CD4-positive, alpha-beta T cell treated with Interferon gamma for 1 hour (primary cell): ENCODE measurements around the gene CAPN14.

Experiments used
- DNase-seq: peaks from one replicate; pipeline ENCODE4 v3.0.0-alpha.2; 2020

CAPN14 gene

DNA sequence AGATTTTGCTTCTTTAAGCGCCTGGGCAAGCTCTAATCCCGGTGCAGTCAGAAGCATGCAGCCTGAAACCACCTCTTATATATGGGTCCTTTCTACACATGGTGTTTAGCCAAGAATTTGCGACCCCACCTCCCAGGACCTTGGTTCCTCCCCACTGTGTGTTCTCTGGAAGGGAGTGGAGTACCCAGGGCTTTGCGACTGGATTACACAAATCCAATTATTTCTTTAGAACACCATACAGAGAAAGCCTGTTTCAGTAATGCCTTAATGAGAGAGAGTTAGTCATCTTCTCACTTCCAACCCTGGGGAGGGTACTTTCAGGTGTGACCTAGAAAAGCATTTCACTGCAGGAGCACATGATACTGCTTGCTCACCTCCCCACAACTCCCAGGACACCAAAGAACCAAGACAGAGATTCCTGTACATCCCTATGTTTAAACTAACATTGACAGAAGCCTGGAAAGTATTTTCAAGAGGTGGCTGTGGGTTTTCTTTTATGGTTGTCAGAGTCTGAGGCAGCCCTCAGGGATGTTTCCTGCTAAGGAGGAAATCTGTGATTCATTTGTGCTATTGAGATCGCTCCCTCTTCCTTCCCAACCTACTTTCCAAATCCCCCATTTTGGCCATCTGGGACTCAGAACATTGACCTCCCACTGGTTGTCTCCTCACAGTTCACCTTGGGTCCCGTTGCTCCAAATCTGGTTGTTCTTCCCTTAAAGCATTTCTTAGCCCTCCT, at the start of gene CAPN14:
Gene CAPN14, minus strand, starts transcription at position 51 of the 736 bp plus-strand sequence. CDS start 12,068 bp downstream, outside the sequence.
- DNase-seq: no peak

DNA sequence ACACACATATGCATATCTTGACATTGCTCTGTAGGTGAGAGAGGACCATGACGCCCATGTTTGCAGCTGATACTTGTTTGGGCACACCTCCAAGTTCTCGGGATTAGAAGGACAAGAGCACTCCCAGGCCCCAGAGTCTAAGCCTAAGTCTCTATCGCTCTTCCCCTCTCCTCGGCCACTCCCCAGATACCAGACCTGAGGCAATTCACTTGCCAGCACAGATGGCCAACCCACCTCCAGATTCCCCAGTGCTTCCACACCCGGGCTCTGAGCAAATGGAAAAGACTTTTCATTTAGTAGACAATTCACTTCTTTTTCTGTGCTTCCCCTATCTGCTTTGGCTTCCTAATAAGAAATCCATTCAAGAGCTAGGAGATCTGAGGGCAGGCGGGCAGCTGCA, 49.5 kb upstream of the CAPN14 start:
- DNase-seq: no peak

DNA sequence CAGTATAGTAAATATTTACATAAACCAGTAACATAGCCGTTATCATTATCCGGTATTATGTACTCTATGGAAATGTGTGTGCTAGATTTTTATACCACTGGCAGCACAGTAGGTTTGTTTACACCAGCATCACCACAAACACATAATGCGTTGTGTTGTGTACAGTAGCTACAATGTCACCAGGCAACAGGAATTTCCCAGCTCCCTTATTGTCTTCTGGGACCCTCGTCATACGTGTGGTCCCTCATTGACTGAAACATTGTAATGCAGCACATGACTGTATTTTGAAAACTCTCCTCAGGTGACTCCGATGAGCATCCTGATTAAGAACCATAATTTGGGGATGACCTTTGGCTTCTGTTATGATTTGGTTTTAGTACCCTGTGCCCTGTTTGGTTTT, 47.9 kb upstream of the CAPN14 start:
- no peak for DNase-seq

DNA sequence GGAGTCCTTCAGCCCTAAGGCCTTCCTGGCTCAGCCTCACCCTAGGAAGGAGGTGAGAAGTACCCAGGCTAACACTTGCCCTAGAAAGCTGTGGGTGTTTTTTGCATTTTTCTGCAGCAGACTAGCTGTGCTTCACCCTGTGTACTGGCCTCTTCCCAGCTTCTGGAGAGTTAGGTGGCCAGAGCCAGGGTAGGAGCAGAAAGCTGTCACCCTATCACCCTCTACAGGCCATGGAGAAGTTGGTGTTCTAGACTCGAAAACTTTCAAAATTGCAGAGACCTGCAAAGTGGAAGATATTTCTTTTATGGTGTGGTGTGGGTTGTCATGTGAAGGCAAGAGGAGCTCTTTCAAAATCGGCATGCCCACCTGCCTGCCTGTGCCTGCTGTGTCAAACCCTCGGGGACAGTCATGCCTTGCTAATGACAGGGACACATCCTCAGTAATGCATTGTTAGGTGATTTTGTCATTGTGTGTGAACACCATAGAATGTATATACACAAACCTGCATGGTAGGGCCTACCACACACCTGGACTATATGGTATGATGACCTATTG, 46.4 kb upstream of the CAPN14 start:
- no peak for DNase-seq

DNA sequence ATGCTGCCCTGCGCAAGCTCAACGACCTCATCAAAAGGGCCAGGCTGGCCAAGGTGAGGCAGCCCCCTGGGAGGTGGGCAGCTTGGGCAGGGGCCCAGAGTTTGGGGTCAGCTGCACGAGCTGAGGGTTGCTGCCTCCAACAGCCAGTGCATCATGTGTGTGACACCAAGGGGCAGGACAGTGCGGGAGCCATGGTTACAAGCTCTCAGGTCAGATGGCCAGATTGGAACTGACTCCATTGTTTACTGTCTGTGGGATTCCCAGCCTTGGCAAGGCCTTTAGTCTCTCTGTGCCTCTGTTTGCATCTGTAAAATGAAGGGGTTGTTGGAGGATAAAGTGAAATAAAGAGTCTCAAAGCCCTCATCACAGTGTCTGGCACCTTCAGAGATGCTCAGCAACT, 43.6 kb upstream of the CAPN14 start:
- no peak for DNase-seq

- DNase-seq: no peak
Measured at GRCh38 chr2:31259075-31259474, 41.8 kb upstream of the CAPN14 start.

DNA sequence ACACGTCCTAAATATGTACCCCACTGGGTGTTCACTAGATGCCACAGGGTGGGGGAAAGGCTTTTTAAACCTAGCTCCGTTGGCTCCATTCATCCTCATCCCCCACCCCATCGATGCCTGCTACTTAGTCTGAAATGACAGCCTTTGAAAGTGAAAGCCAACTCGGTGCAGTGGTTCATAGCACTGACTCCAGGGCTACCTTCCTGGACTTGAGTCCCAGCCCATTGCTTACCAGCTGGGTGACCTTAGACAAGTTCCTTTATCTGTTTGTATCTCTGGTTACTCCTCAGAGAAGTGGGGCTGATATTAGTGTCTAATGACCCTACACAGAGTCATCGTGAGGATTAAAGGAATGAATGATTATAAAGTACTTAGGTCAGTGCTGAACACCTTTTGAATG, 41.0 kb upstream of the CAPN14 start:
- DNase-seq: no peak

DNA sequence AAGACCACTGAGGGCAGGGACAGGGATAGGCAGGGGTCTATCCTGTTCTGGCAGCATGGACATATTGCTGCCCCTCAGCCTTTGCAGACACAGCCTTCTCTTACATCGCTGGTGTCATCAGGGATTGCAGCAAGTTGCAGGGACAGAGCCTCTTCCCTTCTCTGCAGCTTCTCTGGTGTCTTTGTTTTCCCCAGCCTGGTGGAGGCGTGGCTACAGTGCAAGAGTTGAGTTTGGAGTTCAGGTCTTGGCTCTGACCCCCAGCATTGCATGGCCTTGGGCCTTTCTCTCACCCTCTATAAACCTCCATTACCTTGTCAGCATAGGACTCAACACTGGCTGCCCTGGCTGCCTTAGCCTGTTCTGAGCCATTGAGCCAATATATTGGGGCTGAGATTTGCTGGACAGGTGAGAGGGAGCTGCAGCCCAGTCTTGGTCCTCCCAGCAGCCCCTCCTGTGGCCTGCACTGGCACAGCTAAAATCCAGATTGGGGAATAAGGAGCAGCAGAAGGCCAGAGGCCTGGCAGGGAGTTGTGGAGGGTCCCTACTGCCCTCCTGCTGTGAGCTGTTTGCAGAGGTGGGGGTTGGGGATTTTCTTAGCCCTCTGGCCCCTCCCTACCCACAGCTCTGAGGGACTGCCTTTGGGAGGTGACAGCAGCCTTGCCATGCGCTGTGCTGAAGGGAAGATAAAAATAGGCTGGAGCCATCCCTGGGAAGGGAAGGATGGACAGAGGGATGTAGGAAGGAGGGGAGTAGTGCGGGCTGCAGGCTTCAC, 39.5 kb upstream of the CAPN14 start:
- no peak for DNase-seq

- no peak for DNase-seq
Measured at GRCh38 chr2:31255911-31256571, 38.7 kb upstream of the CAPN14 start.

GRCh38 chr2:31254237-31255203, 37.2 kb upstream of the CAPN14 start:
- no peak for DNase-seq

DNA sequence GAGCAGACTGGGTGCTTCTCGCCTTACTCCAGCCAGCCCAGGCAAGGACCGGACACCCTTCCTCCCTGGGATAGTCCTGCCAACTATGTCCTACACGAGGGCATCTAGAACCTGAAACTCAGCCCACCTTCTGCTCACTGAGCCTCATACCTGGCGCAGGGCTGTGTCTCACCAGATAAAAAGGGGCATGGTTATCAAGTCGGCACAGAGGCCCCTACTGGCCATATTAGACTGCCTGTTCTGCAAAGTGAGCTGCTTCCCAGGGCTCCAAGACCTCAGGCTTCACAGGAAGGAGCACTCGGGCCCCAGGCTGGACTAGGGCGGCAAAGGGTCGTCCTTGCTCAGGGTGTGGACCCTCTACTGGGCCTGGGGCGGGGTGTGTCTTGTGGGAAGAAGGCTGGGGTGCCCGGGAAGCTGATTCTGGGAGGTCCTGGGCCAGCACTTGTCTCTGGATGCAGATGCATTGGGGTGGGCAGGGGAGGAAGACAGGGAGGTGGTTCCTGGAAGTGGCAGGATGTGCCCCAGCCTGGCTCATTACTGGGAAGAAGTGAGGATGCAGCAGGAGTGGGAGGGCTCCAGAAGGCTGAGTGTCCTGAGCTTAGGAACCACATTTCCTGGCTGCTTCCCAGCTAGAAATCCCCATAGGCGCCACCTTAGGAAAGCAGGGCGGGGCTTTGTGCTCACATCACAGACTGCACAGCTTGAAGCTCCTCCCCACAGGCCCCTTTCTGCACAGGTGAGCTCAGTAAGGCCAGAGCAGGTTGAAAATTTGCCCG, 36.2 kb upstream of the CAPN14 start:
- DNase-seq: no peak

- no peak for DNase-seq
Measured at GRCh38 chr2:31251851-31252250, 34.5 kb upstream of the CAPN14 start.

GRCh38 chr2:31251018-31251417, 33.7 kb upstream of the CAPN14 start:
- DNase-seq: no peak

- no peak for DNase-seq
Measured at GRCh38 chr2:31249009-31249690, 31.8 kb upstream of the CAPN14 start.

GRCh38 chr2:31248139-31248538, 30.8 kb upstream of the CAPN14 start:
- DNase-seq: no peak

- no peak for DNase-seq
Measured at GRCh38 chr2:31247711-31248110, 30.4 kb upstream of the CAPN14 start.

GRCh38 chr2:31246184-31246852, 29.0 kb upstream of the CAPN14 start:
- DNase-seq: no peak

- DNase-seq: no peak
Measured at GRCh38 chr2:31244101-31244500, 26.8 kb upstream of the CAPN14 start.

- DNase-seq: no peak
Measured at GRCh38 chr2:31243053-31243452, 25.7 kb upstream of the CAPN14 start.

DNA sequence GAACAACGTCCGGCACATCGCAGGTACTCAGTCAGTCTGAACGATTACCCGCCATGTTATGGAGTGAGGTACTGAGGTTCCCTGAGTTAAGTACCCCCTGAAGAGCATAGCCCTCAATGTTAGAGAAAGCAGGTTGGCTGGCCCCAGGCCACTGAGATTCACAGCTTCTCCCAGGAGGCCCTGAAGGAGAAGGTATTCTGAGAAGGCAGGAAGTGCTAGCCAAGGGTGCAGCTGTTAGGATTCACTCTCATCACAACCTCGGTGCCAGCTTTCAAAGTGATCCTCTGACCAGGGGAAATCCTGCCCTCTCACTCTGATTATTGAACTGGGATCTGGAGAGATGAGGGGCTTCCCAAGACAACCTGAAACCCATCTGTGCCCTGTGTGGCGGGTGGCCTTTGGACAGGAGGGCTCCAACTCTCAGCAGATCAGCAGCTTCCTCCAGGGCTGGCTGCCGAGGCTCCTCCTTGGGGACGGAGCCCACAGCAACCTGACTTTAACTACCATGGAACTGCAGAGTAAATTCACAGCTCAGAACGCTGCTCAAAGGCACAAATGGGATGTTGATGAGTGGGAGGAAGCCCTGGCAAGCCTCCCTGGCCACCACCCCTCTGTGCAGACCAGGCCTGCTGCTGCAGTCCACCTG, 24.4 kb upstream of the CAPN14 start:
- no peak for DNase-seq
